Mesenchymal stem cell (in vitro differentiated cells and primary cell): ENCODE measurements around the gene SCYGR4.

ENCODE experiments used
- DNase-seq: peaks from one replicate; pipeline ENCODE4 v3.0.0-alpha.2; 2013
- H2AFZ ChIP-seq: one replicate; pipeline ENCODE4 v1.6.1; 2013; ENCODE audit warnings: low read depth, mild to moderate bottlenecking, control low read depth, inconsistent platforms, low read length, moderate library complexity
- H2AK5ac ChIP-seq: 2 replicates; pipeline ENCODE4 v1.6.1; 2013; ENCODE audit warnings: low read length, moderate library complexity, mild to moderate bottlenecking, inconsistent platforms; ENCODE audit not compliant: severe bottlenecking
- H2BK120ac ChIP-seq: one replicate; pipeline ENCODE4 v1.6.1; 2013; ENCODE audit warnings: low read depth, mild to moderate bottlenecking, inconsistent platforms, low read length, moderate library complexity
- H2BK12ac ChIP-seq, 2 experiments: one replicate each; pipeline ENCODE4 v1.6.1; 2013; ENCODE audit warnings: inconsistent platforms in 2 of 2, low read length in 2 of 2, mild to moderate bottlenecking in 2 of 2, moderate library complexity in 2 of 2, control low read depth in 1 of 2
- H2BK15ac ChIP-seq: one replicate; pipeline ENCODE4 v1.6.1; 2013; ENCODE audit warnings: mild to moderate bottlenecking, low read depth, inconsistent platforms; ENCODE audit not compliant: poor library complexity, severe bottlenecking
- H2BK5ac ChIP-seq: 2 replicates; pipeline ENCODE4 v1.6.1; 2013; ENCODE audit warnings: low read depth, mild to moderate bottlenecking, low read length, control low read depth, inconsistent platforms; ENCODE audit not compliant: poor library complexity, severe bottlenecking
- H3K14ac ChIP-seq, 2 experiments: one replicate each; pipeline ENCODE4 v1.6.1; 2013; ENCODE audit warnings: inconsistent platforms in 2 of 2, low read length in 2 of 2, control low read depth in 1 of 2, mild to moderate bottlenecking in 1 of 2, moderate library complexity in 1 of 2
- H3K18ac ChIP-seq, 2 experiments: one replicate each; pipeline ENCODE4 v1.6.1; 2013; ENCODE audit warnings: inconsistent platforms in 2 of 2, low read length in 2 of 2, control low read depth in 1 of 2, low read depth in 1 of 2, mild to moderate bottlenecking in 1 of 2
- H3K23ac ChIP-seq, 2 experiments: one replicate each; pipeline ENCODE4 v1.6.1; 2013; ENCODE audit warnings: inconsistent platforms in 2 of 2, low read length in 2 of 2, mild to moderate bottlenecking in 2 of 2, moderate library complexity in 2 of 2, control low read depth in 1 of 2
- H3K27ac ChIP-seq: 2 replicates; pipeline ENCODE4 v1.5.1; 2013; ENCODE audit warnings: mild to moderate bottlenecking, moderate library complexity, low read length, control low read depth, inconsistent platforms; ENCODE audit not compliant: poor library complexity, severe bottlenecking
- H3K27me3 ChIP-seq, 2 experiments: 2 replicates each; pipeline versions ENCODE4 v1.6.1 to v1.7.0; 2013; ENCODE audit warnings: low read length in 2 of 2, mild to moderate bottlenecking in 2 of 2, moderate library complexity in 2 of 2, control low read depth in 1 of 2, inconsistent platforms in 1 of 2; ENCODE audit not compliant: control insufficient read depth in 1 of 2, insufficient read depth in 1 of 2
- H3K36me3 ChIP-seq, 2 experiments: 2 replicates each; pipeline versions ENCODE4 v1.6.1 to v1.7.0; 2013; ENCODE audit warnings: low read length in 2 of 2, control low read depth in 1 of 2, inconsistent platforms in 1 of 2, low read depth in 1 of 2, mild to moderate bottlenecking in 1 of 2; ENCODE audit not compliant: insufficient read depth in 2 of 2, control insufficient read depth in 1 of 2
- H3K4ac ChIP-seq, 2 experiments: one replicate each; pipeline ENCODE4 v1.6.1; 2013; ENCODE audit warnings: inconsistent platforms in 2 of 2, low read length in 2 of 2, mild to moderate bottlenecking in 2 of 2, moderate library complexity in 2 of 2, control low read depth in 1 of 2, low read depth in 1 of 2
- H3K4me1 ChIP-seq: 2 replicates; pipeline ENCODE4 v1.6.1; 2013; ENCODE audit warnings: low read depth, low read length, control low read depth; ENCODE audit not compliant: control insufficient read depth, insufficient read depth
- H3K4me2 ChIP-seq: 2 replicates; pipeline ENCODE4 v1.6.1; 2013; ENCODE audit warnings: low read length, mild to moderate bottlenecking, inconsistent platforms; ENCODE audit not compliant: poor library complexity, severe bottlenecking
- H3K4me3 ChIP-seq, 2 experiments: 2 replicates each; pipeline versions ENCODE4 v1.5.1 to v1.7.0; 2013; ENCODE audit warnings: low read length in 2 of 2, mild to moderate bottlenecking in 2 of 2, control low read depth in 1 of 2, low read depth in 1 of 2; ENCODE audit not compliant: insufficient read depth in 1 of 2
- H3K79me1 ChIP-seq: replicated peaks from 2 replicates; pipeline ENCODE4 v1.6.1; 2013; ENCODE audit warnings: mild to moderate bottlenecking, control low read depth, low read length, inconsistent platforms; ENCODE audit not compliant: poor library complexity, severe bottlenecking
- H3K9ac ChIP-seq: 2 replicates; pipeline ENCODE4 v1.7.0; 2013; ENCODE audit warnings: mild to moderate bottlenecking, low read length, moderate library complexity
- H3K9me3 ChIP-seq: 2 replicates; pipeline ENCODE4 v1.7.0; 2013; ENCODE audit warnings: mild to moderate bottlenecking, low read length; ENCODE audit not compliant: control insufficient read depth
- H4K8ac ChIP-seq: one replicate; pipeline ENCODE4 v1.6.1; 2013; ENCODE audit warnings: inconsistent platforms, mild to moderate bottlenecking, low read length, moderate library complexity
- H4K91ac ChIP-seq: one replicate; pipeline ENCODE4 v1.6.1; 2013; ENCODE audit warnings: mild to moderate bottlenecking, low read length, inconsistent platforms
- WGBS: methylation state at CpG from one replicate; pipeline ENCODE4 v1.1.7; 2013; ENCODE audit warnings: mixed read lengths; 5-methylcytosine and 5-hydroxymethylcytosine counted together

The SCYGR4 gene

DNA sequence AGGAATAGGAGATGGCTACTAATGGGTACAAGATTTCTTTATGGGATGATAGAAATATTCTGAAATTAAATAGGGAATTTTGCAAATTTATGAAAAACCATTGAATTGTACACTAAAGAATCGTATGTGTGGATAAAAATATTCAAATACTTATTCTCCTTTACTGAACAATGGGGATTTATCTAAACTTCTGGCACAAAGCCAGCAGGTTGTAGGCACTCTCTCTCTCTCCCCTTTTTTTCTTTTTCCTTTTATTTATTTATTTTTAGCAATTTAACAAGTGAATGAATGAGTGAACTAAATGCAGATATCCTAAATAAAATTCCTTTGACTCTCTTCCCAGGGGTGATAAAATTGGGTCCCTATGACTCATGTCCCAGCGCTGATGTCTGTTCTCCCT lies 40.5 kb upstream of the SCYGR4 start:
- Histone ChIP-seq H3K18ac (no peak overlapping the region), H3K9ac (no peak overlapping the region), H3K4me1 (no peaks in the 10 kb centered on the region), H3K4me2 (no peak overlapping the region), H2AK5ac (no peak overlapping the region), H2BK12ac (no peak overlapping the region), H3K23ac (no peak overlapping the region), H3K9me3 (no peaks in the 10 kb centered on the region), H3K4me3 (no peak overlapping the region), H3K14ac (no peak overlapping the region), H4K8ac (no peak overlapping the region), H2BK15ac (no peak overlapping the region), H3K27ac (no peak overlapping the region), H3K27me3 (no peaks in the 10 kb centered on the region), H4K91ac (no peak overlapping the region), H3K36me3 (no peaks in the 10 kb centered on the region), H2AFZ (no peak overlapping the region), H3K4ac (no peak overlapping the region), H2BK5ac (no peak overlapping the region), H3K79me1 (no peaks in the 10 kb centered on the region), H2BK120ac (no peak overlapping the region)
- no peak for DNase-seq
- WGBS, result 59% methylated on average over 1 of the region's 2 CpGs

DNA sequence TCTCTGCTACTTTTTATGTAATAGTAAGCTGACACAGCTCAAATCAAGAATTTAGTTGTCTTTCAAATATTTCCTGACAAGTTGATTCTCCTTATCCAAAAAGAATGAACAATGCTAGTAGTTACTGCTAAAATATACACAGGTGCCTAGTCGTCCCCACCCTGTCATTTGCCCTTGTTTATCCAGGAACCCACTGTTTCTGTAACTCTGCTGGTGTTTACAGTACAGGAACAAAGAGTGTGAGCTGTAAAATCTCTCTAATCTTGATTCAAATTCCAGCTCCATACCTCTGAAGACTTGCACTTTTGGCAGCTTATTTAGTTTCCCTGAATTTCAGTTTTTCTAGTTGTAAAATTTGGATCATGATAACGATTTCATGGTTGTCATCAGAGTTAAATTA lies 39.7 kb upstream of the SCYGR4 start:
- Histone ChIP-seq H4K91ac (no peak overlapping the region), H2BK5ac (no peak overlapping the region), H2BK120ac (no peak overlapping the region), H3K18ac (no peak overlapping the region), H2AFZ (no peak overlapping the region), H3K27me3 (no peaks in the 10 kb centered on the region), H2BK12ac (no peak overlapping the region), H3K36me3 (no peaks in the 10 kb centered on the region), H3K4me3 (no peak overlapping the region), H2BK15ac (no peak overlapping the region), H3K9ac (no peak overlapping the region), H3K27ac (no peak overlapping the region), H3K4me2 (no peak overlapping the region), H3K4me1 (no peaks in the 10 kb centered on the region), H3K9me3 (peaks cover 5% of the 10 kb centered on the region), H2AK5ac (no peak overlapping the region), H3K14ac (no peak overlapping the region), H4K8ac (no peak overlapping the region), H3K4ac (no peak overlapping the region), H3K23ac (no peak overlapping the region), H3K79me1 (no peaks in the 10 kb centered on the region)
- no CpG with 5 or more reads among the region's 2 CpGs for WGBS
- no peak for DNase-seq

DNA sequence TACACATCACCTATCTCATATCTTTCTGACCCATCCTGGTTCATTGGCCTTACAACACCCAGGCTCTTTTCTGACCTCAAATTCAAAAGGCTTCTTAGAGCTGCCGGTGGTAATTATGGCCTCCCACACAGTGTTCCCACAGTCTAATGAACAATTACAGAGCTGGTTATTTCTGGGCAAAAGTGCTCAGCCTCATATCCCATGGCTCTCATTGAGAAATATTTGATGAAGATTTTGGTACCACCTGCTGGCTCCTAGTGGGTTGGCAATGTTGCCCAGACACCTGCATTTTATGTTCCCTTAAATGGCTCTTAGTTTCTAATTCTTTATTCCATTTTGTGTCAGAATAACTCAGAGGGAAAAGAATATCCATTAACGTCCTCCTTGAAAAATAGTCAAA lies 38.7 kb upstream of the SCYGR4 start:
- Histone ChIP-seq H3K4me2 (no peak overlapping the region), H4K8ac (no peak overlapping the region), H3K9me3 (peaks cover 11% of the 10 kb centered on the region), H3K79me1 (no peaks in the 10 kb centered on the region), H2BK15ac (no peak overlapping the region), H2BK12ac (no peak overlapping the region), H2AFZ (no peak overlapping the region), H3K27me3 (no peaks in the 10 kb centered on the region), H3K4me3 (no peak overlapping the region), H3K36me3 (no peaks in the 10 kb centered on the region), H2AK5ac (no peak overlapping the region), H2BK120ac (no peak overlapping the region), H3K27ac (no peak overlapping the region), H3K14ac (no peak overlapping the region), H3K23ac (no peak overlapping the region), H3K4ac (no peak overlapping the region), H3K9ac (no peak overlapping the region), H2BK5ac (no peak overlapping the region), H3K18ac (no peak overlapping the region), H4K91ac (no peak overlapping the region), H3K4me1 (no peaks in the 10 kb centered on the region)
- WGBS, result 96% methylated on average over 2 of the region's 2 CpGs
- no peak for DNase-seq

DNA sequence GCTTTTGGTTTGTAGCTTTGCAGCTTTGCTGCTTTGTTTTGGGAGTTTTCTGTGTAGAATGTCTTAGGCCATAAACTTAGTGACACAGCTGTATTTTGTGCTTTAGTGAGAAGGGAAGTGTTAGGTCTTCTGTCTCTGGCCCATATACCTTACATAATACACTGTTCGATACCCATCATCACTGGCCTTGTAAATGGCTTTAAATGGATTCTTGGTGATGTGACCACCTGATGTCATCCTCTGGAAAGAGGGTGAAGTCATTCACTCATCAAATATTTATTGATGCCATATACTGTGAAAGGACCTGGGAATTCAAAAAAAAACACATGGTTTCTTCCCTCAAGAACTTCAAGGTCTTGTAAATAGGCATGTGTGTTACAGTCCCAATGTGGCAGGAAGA lies 37.5 kb upstream of the SCYGR4 start:
- Histone ChIP-seq H3K36me3 (no peaks in the 10 kb centered on the region), H2BK15ac (no peak overlapping the region), H3K4me3 (no peak overlapping the region), H3K14ac (no peak overlapping the region), H3K23ac (no peak overlapping the region), H2BK12ac (no peak overlapping the region), H2BK120ac (no peak overlapping the region), H3K27ac (no peak overlapping the region), H3K27me3 (no peaks in the 10 kb centered on the region), H3K18ac (no peak overlapping the region), H2BK5ac (no peak overlapping the region), H4K8ac (no peak overlapping the region), H3K4me2 (no peak overlapping the region), H4K91ac (no peak overlapping the region), H3K9me3 (peaks cover 11% of the 10 kb centered on the region), H2AK5ac (no peak overlapping the region), H3K4me1 (no peaks in the 10 kb centered on the region), H3K9ac (no peak overlapping the region), H3K4ac (no peak overlapping the region), H3K79me1 (no peaks in the 10 kb centered on the region), H2AFZ (no peak overlapping the region)
- WGBS, result no CpG with 5 or more reads among the region's 1 CpG
- DNase-seq, result no peak
